ENCODE data around the gene ARHGAP21.
A peak's percentile ranks its signal among the peaks of the same experiment; 100 is the strongest.
"Not testable (repeated sequence)": the region's sequence is repeated elsewhere in the genome, so short reads cannot be mapped to it uniquely, and the experiment has no call there.

The ARHGAP21 gene

GRCh38 chr10:24723788-24724380 lies at the start of gene ARHGAP21:
ARHGAP21 (minus strand) TSS chr10:24723887; CDS start chr10:24721899, 1,988 bp downstream.
- peak in 1 of 2 donors; percentile 7 for DNase-seq (ENCODE audit: extremely low read depth in 1 of 2, low read depth in 1 of 2)

DNA sequence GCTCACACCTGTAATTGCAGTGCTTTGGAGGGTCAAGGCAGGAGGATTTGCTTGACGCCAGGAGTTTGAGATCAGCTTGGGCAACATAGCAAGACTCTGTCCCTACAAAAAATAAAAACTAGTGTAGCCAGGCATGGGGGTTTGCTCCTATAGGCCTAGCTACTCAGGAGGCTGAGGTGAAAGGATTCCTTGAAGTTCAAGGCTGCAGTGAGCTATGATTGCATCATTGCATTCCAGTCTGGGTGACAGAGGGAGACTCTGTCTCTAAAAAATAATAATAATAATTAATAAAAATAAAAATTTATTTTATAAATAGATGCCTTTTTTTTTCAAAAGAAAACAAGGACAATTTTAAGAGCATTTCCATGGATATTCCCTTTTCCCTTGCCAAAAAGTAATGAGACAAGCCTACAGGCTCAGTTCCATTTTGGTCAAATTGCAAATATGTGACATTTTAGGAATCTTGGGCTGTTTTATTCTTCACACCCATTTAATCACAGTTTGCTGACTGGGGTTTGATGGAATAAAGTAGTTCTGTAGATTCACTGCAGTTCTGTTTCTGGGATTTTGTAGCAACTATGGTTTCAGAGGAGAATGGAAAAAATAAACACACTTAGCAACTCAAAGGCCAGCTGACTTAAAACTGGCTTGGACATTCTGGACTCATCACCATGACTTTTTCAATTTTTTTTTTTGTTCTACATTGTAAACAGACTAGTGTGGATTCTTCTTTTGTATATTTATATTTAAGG lies 48.4 kb upstream of the ARHGAP21 start:
- DNase-seq (ENCODE audit: extremely low read depth in 1 of 2, low read depth in 1 of 2) = no peak

- not testable (repeated sequence) for DNase-seq (ENCODE audit: extremely low read depth in 1 of 2, low read depth in 1 of 2)
Observed at GRCh38 chr10:24764991-24765390, 41.3 kb upstream of the ARHGAP21 start.

- DNase-seq (ENCODE audit: extremely low read depth in 1 of 2, low read depth in 1 of 2) = no peak
Observed at GRCh38 chr10:24762966-24763623, 39.4 kb upstream of the ARHGAP21 start.

- no peak for DNase-seq (ENCODE audit: extremely low read depth in 1 of 2, low read depth in 1 of 2)
Observed at GRCh38 chr10:24762161-24762924, 38.7 kb upstream of the ARHGAP21 start.

GRCh38 chr10:24759672-24760071 lies 36.0 kb upstream of the ARHGAP21 start:
- no peak for DNase-seq (ENCODE audit: extremely low read depth in 1 of 2, low read depth in 1 of 2)

DNA sequence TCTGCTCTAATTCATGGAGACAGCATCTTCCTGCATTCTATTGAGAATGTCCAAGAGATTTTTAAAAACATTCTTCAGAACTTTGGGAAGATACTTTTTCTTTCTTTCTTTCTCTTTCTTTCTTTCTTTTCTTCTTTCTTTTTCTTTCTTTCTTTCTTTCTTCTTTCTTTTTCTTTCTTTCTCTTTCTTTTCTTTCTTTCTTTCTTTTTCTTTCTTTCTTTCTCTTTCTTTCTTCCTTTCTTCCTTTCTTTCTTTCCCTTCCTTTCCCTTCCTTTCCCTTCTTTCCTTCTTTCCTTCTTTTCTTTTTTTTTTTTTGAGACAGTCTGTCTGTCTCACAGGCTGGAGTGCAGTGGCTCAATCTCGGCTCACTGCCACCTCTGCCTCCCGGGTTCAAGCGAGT lies 34.6 kb upstream of the ARHGAP21 start:
- not testable (repeated sequence) for DNase-seq (ENCODE audit: extremely low read depth in 1 of 2, low read depth in 1 of 2)

DNA sequence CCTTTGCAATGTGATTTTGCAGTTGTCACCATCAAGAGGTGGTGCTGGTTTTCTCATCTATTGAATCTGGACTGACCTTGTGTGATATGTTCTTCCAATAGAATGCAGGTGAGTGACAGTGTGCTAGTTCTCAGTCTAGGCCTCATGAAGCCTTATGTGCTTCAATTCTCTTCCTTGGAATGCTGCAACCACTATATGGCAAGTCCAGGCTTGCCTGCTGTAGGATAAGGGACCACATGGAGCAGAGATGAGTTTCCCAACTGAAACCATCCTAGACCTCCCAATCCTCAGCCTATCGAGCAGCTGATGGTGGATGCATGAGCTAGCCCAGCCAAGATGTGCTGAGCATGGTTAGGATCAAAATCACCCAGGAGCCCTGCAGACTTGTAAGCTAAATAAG lies 32.6 kb upstream of the ARHGAP21 start:
- no peak for DNase-seq (ENCODE audit: extremely low read depth in 1 of 2, low read depth in 1 of 2)

GRCh38 chr10:24751716-24752115 lies 28.0 kb upstream of the ARHGAP21 start:
- no peak for DNase-seq (ENCODE audit: extremely low read depth in 1 of 2, low read depth in 1 of 2)

DNA sequence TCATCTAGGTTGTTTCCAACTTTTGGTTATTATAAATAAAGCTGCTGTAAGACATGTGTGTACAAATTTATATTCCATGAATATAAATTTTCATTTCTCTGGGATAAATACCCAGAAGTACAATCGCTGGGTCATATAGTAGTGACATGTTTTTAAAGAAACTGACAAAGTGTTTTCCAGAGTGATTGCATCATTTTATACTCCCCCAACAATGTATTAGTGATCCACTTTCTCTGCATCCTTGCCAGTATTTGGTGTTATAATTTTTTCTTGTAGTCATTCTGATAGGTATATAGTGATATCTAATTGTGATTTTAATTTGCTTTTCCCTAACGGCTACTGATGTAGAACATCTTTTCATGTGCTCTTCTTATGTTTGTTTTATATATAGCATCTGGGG lies 27.0 kb upstream of the ARHGAP21 start:
- no peak for DNase-seq (ENCODE audit: extremely low read depth in 1 of 2, low read depth in 1 of 2)

- no peak for DNase-seq (ENCODE audit: extremely low read depth in 1 of 2, low read depth in 1 of 2)
Observed at GRCh38 chr10:24748214-24748613, 24.5 kb upstream of the ARHGAP21 start.

- DNase-seq (ENCODE audit: extremely low read depth in 1 of 2, low read depth in 1 of 2) = no peak
Observed at GRCh38 chr10:24744946-24745345, 21.3 kb upstream of the ARHGAP21 start.

DNA sequence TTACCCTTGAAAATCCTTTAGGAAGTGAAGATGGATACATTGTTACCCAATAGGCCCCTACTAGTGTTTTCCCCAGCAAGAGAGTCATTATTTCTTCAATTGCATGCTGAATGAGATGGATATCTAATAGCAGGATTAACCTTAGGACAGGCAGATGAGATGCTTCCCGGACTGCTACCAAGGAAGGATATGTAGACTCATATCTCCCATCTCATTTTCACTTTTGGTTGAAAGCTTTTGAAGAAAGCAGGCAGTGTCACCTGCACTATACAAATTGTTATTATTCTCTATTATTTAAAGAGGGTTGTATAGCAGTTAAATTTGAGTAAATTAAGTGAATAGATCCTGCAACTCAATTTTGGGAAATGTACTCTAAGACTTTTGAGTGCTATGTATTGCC lies 17.0 kb upstream of the ARHGAP21 start:
- no peak for DNase-seq (ENCODE audit: extremely low read depth in 1 of 2, low read depth in 1 of 2)

GRCh38 chr10:24737001-24737400 lies 13.3 kb upstream of the ARHGAP21 start:
- DNase-seq (ENCODE audit: extremely low read depth in 1 of 2, low read depth in 1 of 2) = no peak

DNA sequence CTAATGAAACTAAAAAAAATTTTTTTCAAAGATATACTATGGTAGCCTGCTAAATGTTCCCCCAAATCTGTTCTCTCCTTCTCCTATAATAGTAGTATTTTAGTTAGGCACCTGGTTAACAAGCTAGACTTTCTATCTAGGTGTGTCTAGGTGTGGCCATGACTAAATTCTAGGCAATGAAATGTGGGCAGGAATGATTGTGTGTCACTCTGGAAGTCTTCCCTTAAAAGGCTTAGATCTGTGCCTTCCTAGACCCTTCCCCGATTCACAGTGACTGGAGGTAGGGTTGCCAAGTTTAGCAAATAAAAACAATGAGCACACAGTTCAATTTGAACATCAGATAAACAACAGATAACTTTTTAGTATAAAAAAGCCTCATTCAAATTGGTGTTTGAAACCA lies 8.3 kb upstream of the ARHGAP21 start:
- no peak for DNase-seq (ENCODE audit: extremely low read depth in 1 of 2, low read depth in 1 of 2)

DNA sequence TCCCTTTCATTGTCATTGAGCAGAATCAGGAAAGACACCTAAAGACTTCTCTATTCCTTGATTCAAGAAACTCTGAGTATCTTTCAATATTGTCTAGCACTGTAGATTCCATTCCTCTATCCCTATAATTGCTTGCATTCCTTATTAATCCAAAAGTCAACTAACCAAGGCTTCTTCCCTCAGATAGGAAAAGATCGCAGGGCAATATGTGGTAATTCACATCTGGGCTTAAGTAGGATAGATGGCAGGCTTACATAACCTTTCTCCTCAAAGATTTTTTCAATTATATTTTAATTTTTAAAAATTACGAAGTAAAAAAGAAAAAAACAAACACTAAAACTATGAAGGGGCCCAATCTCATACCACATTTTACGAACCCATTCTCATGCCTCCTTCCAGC lies 7.1 kb upstream of the ARHGAP21 start:
- no peak for DNase-seq (ENCODE audit: extremely low read depth in 1 of 2, low read depth in 1 of 2)

DNA sequence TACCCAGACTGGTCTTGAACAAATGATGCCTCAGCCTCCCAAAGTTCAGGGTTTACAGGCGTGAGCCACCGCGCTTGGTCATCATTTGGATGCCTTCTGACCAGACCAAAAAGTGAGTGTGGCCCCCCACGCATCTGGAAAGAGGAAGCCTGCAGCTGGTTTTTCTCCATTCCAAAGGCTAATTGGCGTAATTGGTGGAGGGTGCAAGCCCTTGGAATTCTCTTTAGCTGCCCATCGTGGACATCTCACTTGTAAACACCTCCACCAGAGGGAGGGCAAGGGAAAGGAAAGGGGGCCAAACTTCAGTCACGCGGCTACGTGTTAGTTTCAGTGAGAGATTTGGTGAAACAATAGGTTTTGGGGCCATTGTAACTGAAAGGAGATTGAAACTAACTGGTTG lies 4.1 kb upstream of the ARHGAP21 start:
- no peak for DNase-seq (ENCODE audit: extremely low read depth in 1 of 2, low read depth in 1 of 2)

DNA sequence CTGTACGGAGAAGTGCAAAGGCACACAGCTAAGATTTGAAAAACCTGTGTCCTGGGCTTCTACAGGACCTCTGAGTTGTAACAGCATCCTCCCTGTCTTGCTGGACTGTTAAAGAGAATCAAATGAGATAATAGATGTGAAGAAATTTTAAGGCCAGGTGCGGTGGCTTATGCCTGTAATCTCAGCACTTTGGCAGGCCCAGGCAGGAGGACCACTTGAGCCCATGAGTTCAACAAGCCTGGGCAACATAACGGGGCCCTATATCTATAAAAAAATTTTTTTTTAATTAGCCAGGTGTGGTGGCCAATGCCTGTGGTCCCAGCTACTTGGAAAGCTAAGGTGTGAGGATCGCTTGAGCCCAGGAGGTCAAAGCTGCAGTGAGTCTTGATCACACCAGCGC lies 2.9 kb upstream of the ARHGAP21 start:
- DNase-seq (ENCODE audit: extremely low read depth in 1 of 2, low read depth in 1 of 2) = no peak

DNA sequence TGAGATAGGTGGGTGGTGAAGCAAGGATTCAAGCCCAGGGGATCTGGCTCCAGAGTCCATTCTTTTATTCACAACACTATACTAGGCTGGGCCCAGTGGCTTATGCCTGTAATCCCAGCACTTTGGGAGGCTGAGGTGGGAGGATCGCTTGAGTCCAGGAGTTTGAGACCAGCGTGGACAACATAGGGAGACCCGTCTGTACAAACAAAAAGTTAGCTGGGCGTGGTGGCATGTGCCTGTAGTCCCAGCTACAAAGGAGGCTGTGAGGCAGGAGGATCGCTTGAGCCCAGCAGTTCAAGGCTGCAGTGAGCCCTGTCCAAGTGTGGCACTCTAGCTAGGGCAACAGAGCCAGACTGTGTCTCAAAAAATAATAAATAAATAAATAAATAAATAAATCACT lies 2.3 kb upstream of the ARHGAP21 start:
- DNase-seq (ENCODE audit: extremely low read depth in 1 of 2, low read depth in 1 of 2) = not testable (repeated sequence)

GRCh38 chr10:24724381-24725228 lies 918 bp upstream of the ARHGAP21 start:
- peak; percentile 87 to 94 for DNase-seq (ENCODE audit: extremely low read depth in 1 of 2, low read depth in 1 of 2)

Measured in stimulated activated CD8-positive, alpha-beta memory T cell treated with anti-CD3 and anti-CD28 coated beads, Interleukin-7, amount 100 ng/mL, for 48 hours (primary cell).